ENCODE results near the gene MRPL52.
"Not testable (repeated sequence)": the region's sequence is repeated elsewhere in the genome, so short reads cannot be mapped to it uniquely, and the experiment has no call there.

MRPL52 gene

GRCh38 chr14:22837750-22838538, 8.3 kb downstream of the MRPL52 start:
- DNase-seq (ENCODE audit: low read depth in 2 of 3, low spot score in 2 of 3): no peak

- DNase-seq (ENCODE audit: low read depth in 2 of 3, low spot score in 2 of 3): no peak
Observed at GRCh38 chr14:22838631-22839041, 8.9 kb downstream of the MRPL52 start.

- no peak for DNase-seq (ENCODE audit: low read depth in 2 of 3, low spot score in 2 of 3)
Observed at GRCh38 chr14:22839159-22839779, 9.6 kb downstream of the MRPL52 start.

- DNase-seq (ENCODE audit: low read depth in 2 of 3, low spot score in 2 of 3): no peak
Observed at GRCh38 chr14:22841311-22841710, 11.6 kb downstream of the MRPL52 start.

- no peak for DNase-seq (ENCODE audit: low read depth in 2 of 3, low spot score in 2 of 3)
Observed at GRCh38 chr14:22841769-22842168, 12.1 kb downstream of the MRPL52 start.

GRCh38 chr14:22842211-22843122, 12.8 kb downstream of the MRPL52 start:
- no peak for DNase-seq (ENCODE audit: low read depth in 2 of 3, low spot score in 2 of 3)

GRCh38 chr14:22843123-22843925, 13.6 kb downstream of the MRPL52 start:
- DNase-seq (ENCODE audit: low read depth in 2 of 3, low spot score in 2 of 3): no peak

- DNase-seq (ENCODE audit: low read depth in 2 of 3, low spot score in 2 of 3): no peak
Observed at GRCh38 chr14:22844221-22845102, 14.8 kb downstream of the MRPL52 start.

- DNase-seq (ENCODE audit: low read depth in 2 of 3, low spot score in 2 of 3): no peak
Observed at GRCh38 chr14:22845103-22845394, 15.4 kb downstream of the MRPL52 start.

GRCh38 chr14:22845821-22846625, 16.3 kb downstream of the MRPL52 start:
- DNase-seq (ENCODE audit: low read depth in 2 of 3, low spot score in 2 of 3): no peak

- no peak for DNase-seq (ENCODE audit: low read depth in 2 of 3, low spot score in 2 of 3)
Observed at GRCh38 chr14:22846811-22847307, 17.2 kb downstream of the MRPL52 start.

- DNase-seq (ENCODE audit: low read depth in 2 of 3, low spot score in 2 of 3): no peak
Observed at GRCh38 chr14:22847661-22848341, 18.1 kb downstream of the MRPL52 start.

- DNase-seq (ENCODE audit: low read depth in 2 of 3, low spot score in 2 of 3): no peak
Observed at GRCh38 chr14:22848351-22849164, 18.9 kb downstream of the MRPL52 start.

GRCh38 chr14:22849212-22849819, 19.6 kb downstream of the MRPL52 start:
- no peak for DNase-seq (ENCODE audit: low read depth in 2 of 3, low spot score in 2 of 3)

GRCh38 chr14:22850944-22851764, 21.5 kb downstream of the MRPL52 start:
- peak in 1 of 3 experiments; percentile 18 for DNase-seq (ENCODE audit: low read depth in 2 of 3, low spot score in 2 of 3)

- not testable (repeated sequence) for DNase-seq (ENCODE audit: low read depth in 2 of 3, low spot score in 2 of 3)
Observed at GRCh38 chr14:22852178-22852577, 22.5 kb downstream of the MRPL52 start.

Data from activated CD8-positive, alpha-beta memory T cell treated with anti-CD3 and anti-CD28 coated beads for 48 hours (primary cell).